Fibroblast of skin of scalp (primary cell): Measurements from ENCODE around the gene TLR4. TPM values are rescaled to one million over a fixed set of nuclear protein-coding genes. Genes with fewer than 3 reads are reported as not detected.
A peak's percentile ranks its signal among the peaks of the same experiment; 100 is the strongest.

Source experiments
- DNase-seq: peaks from one replicate; pipeline ENCODE4 v3.0.0-alpha.2; 2013
- polyA plus RNA-seq, 2 experiments: library from polyadenylated mRNA; unstranded; fragments of 120-200 nt; gene quantifications; one replicate each; pipeline ENCODE4 v1.2.1, GENCODE V29; 2013; ENCODE audit not compliant: insufficient read length in 2 of 2

TLR4 gene
- polyA plus RNA-seq (2013, experiment 1 of 2; ENCODE audit: insufficient read length) = 0.16 TPM
- polyA plus RNA-seq (2013, experiment 2 of 2; ENCODE audit: insufficient read length) = 0.52 TPM

GRCh38 chr9:117704024-117704575, at the start of gene TLR4:
Gene TLR4, plus strand, starts transcription at chr9:117704403. Its CDS starts 70 bp downstream, at chr9:117704473.
- DNase-seq = peak; percentile 37

GRCh38 chr9:117656002-117656401, 48.2 kb upstream of the TLR4 start:
- DNase-seq = no peak

GRCh38 chr9:117662651-117663050, 41.6 kb upstream of the TLR4 start:
- no peak for DNase-seq

- DNase-seq = no peak
Measured at GRCh38 chr9:117664419-117664818, 39.8 kb upstream of the TLR4 start.

- no peak for DNase-seq
Measured at GRCh38 chr9:117665601-117666385, 38.4 kb upstream of the TLR4 start.

GRCh38 chr9:117671468-117671867, 32.7 kb upstream of the TLR4 start:
- DNase-seq = peak; percentile 2

GRCh38 chr9:117672369-117672768, 31.8 kb upstream of the TLR4 start:
- DNase-seq = peak; percentile 29

- no peak for DNase-seq
Measured at GRCh38 chr9:117677572-117677971, 26.6 kb upstream of the TLR4 start.

- DNase-seq = no peak
Measured at GRCh38 chr9:117678871-117679270, 25.3 kb upstream of the TLR4 start.

- DNase-seq = no peak
Measured at GRCh38 chr9:117679416-117679815, 24.8 kb upstream of the TLR4 start.

- no peak for DNase-seq
Measured at GRCh38 chr9:117681888-117682287, 22.3 kb upstream of the TLR4 start.

GRCh38 chr9:117682955-117683710, 21.1 kb upstream of the TLR4 start:
- no peak for DNase-seq

- no peak for DNase-seq
Measured at GRCh38 chr9:117687532-117687931, 16.7 kb upstream of the TLR4 start.

GRCh38 chr9:117691367-117691766, 12.8 kb upstream of the TLR4 start:
- no peak for DNase-seq

GRCh38 chr9:117696154-117696553, 8.0 kb upstream of the TLR4 start:
- DNase-seq = no peak

GRCh38 chr9:117697046-117697445, 7.2 kb upstream of the TLR4 start:
- no peak for DNase-seq

GRCh38 chr9:117703537-117703936, 666 bp upstream of the TLR4 start:
- DNase-seq = no peak

- no peak for DNase-seq
Measured at GRCh38 chr9:117704597-117704996, 394 bp downstream of the TLR4 start.

GRCh38 chr9:117705386-117705785, 1.2 kb downstream of the TLR4 start:
- no peak for DNase-seq

GRCh38 chr9:117706421-117707116, 2.4 kb downstream of the TLR4 start:
- DNase-seq = no peak

GRCh38 chr9:117707561-117707960, 3.4 kb downstream of the TLR4 start:
- no peak for DNase-seq

- no peak for DNase-seq
Measured at GRCh38 chr9:117709936-117710335, 5.7 kb downstream of the TLR4 start.

- DNase-seq = no peak
Measured at GRCh38 chr9:117714282-117714681, 10.1 kb downstream of the TLR4 start.
